H54 (cell line): Measurements from ENCODE around the gene CAPN5.

Experiments used
- DNase-seq: peaks from one replicate; pipeline ENCODE4 v3.0.0; 2011; ENCODE audit warnings: low spot score, mixed read lengths; ENCODE audit not compliant: insufficient read length
- FAIRE-seq: peaks from 3 replicates; lab custom pipeline; 2011; peaks lifted over from hg19 to GRCh38; lab: Jason Lieb, UNC
- POLR2A ChIP-seq: IDR thresholded peaks from 2 replicates; pipeline ENCODE4 v1.6.1; 2011; ENCODE audit warnings: low read depth, mild to moderate bottlenecking, low read length

The CAPN5 gene

GRCh38 chr11:77100166-77101042 is 33.6 kb downstream of the CAPN5 start:
- no peak for TF ChIP-seq POLR2A
- FAIRE-seq, result no peak
- DNase-seq, result no peak

- no peak for FAIRE-seq
- DNase-seq, result peak; percentile 74
- TF ChIP-seq POLR2A, result no peak
Measured at GRCh38 chr11:77101043-77101537, 34.3 kb downstream of the CAPN5 start.

GRCh38 chr11:77102246-77103210 is 35.8 kb downstream of the CAPN5 start, which contains the start of gene OMP:
Gene OMP, plus strand, starts transcription at chr11:77102840. Its CDS starts 0 bp downstream, at chr11:77102840.
- DNase-seq (no peak), FAIRE-seq (no peak)
- TF ChIP-seq POLR2A, result no peak

GRCh38 chr11:77103319-77103718 is 36.5 kb downstream of the CAPN5 start:
- FAIRE-seq (no peak), DNase-seq (no peak)
- TF ChIP-seq POLR2A, result no peak

- FAIRE-seq (no peak), DNase-seq (peak; percentile 78)
Measured at GRCh38 chr11:77104727-77105126, 38.0 kb downstream of the CAPN5 start.

GRCh38 chr11:77106321-77106720 is 39.5 kb downstream of the CAPN5 start:
- peak; percentile 70 for DNase-seq
- no peak for TF ChIP-seq POLR2A
- FAIRE-seq, result no peak

More at GRCh38 chr11:77104727-77105126, 38.0 kb downstream of the CAPN5 start:
- no peak for TF ChIP-seq POLR2A

- no peak for FAIRE-seq
- no peak for TF ChIP-seq POLR2A
- DNase-seq, result no peak
Measured at GRCh38 chr11:77106759-77107158, 40.0 kb downstream of the CAPN5 start.

- FAIRE-seq (peak; percentile 76), DNase-seq (peak; percentile 96)
- TF ChIP-seq POLR2A, result no peak
Measured at GRCh38 chr11:77107950-77108349, 41.2 kb downstream of the CAPN5 start.

- DNase-seq (no peak), FAIRE-seq (no peak)
- 0 out of 2 replicates have a peak, but pooled peaks have one; percentile 1 for TF ChIP-seq POLR2A
Measured at GRCh38 chr11:77108436-77108835, 41.7 kb downstream of the CAPN5 start.

- DNase-seq (peak; percentile 46), FAIRE-seq (no peak)
- TF ChIP-seq POLR2A, result no peak
Measured at GRCh38 chr11:77109236-77110019, 42.7 kb downstream of the CAPN5 start.

- DNase-seq (no peak), FAIRE-seq (no peak)
- TF ChIP-seq POLR2A, result no peak
Measured at GRCh38 chr11:77110836-77111235, 44.1 kb downstream of the CAPN5 start.

GRCh38 chr11:77111277-77111676 is 44.5 kb downstream of the CAPN5 start:
- FAIRE-seq (no peak), DNase-seq (no peak)
- TF ChIP-seq POLR2A, result no peak

- no peak for FAIRE-seq
- DNase-seq, result no peak
- no peak for TF ChIP-seq POLR2A
Measured at GRCh38 chr11:77111946-77112345, 45.2 kb downstream of the CAPN5 start.
